Progenitor cell of endocrine pancreas (in vitro differentiated cells): ENCODE data around the gene PSMB10. TPM values are rescaled to one million over a fixed set of nuclear protein-coding genes. Genes with fewer than 3 reads are reported as not detected.

Source experiments
- DNase-seq: peaks from one replicate; pipeline ENCODE4 v3.0.0; 2021; ENCODE audit warnings: low spot score; ENCODE audit not compliant: unreplicated experiment
- H3K27ac Mint-ChIP-seq: 2 replicates; pipeline ENCODE4 v1.8.0; 2021; ENCODE audit warnings: mild to moderate bottlenecking, moderate library complexity, mixed read lengths
- H3K27me3 Mint-ChIP-seq: 2 replicates; pipeline ENCODE4 v1.8.0; 2021; ENCODE audit warnings: mixed read lengths
- H3K36me3 Mint-ChIP-seq: 2 replicates; pipeline ENCODE4 v1.8.0; 2022; ENCODE audit warnings: mixed read lengths; ENCODE audit not compliant: insufficient read depth
- H3K4me1 Mint-ChIP-seq: 2 replicates; pipeline ENCODE4 v1.8.0; 2021; ENCODE audit warnings: low read depth, mixed read lengths
- H3K4me3 Mint-ChIP-seq: 2 replicates; pipeline ENCODE4 v1.8.0; 2021; ENCODE audit warnings: low read depth, mild to moderate bottlenecking, moderate library complexity, mixed read lengths
- H3K9me3 Mint-ChIP-seq: 2 replicates; pipeline ENCODE4 v1.8.0; 2021; ENCODE audit warnings: low read depth, mixed read lengths
- CTCF ChIP-seq: fragments of 200-600 bp; sonication (generic); IDR thresholded peaks from one replicate; pipeline ENCODE4 v1.5.0; 2021; ENCODE audit warnings: antibody characterized with exemption, mild to moderate bottlenecking; ENCODE audit not compliant: unreplicated experiment
- total RNA-seq: library from RNA; stranded (reverse); gene quantifications from 2 replicates; pipeline ENCODE4 v1.2.1, GENCODE V29; 2021

The PSMB10 gene
- total RNA-seq, 1 donor from 2014 or later, result 9.8 TPM

GRCh38 chr16:67924140-67924906 lies 12.3 kb downstream of the PSMB10 start:
- Mint-ChIP-seq H3K36me3 (peaks cover 3% of the 10 kb centered on the region), H3K27ac (peak overlapping the region; percentile 76), H3K27me3 (no peaks in the 10 kb centered on the region), H3K9me3 (no peaks in the 10 kb centered on the region), H3K4me3 (no peak overlapping the region), H3K4me1 (no peaks in the 10 kb centered on the region)
- no peak for DNase-seq
- TF ChIP-seq CTCF, result no peak

GRCh38 chr16:67923414-67924116 lies 13.1 kb downstream of the PSMB10 start:
- Mint-ChIP-seq H3K4me3 (no peak overlapping the region), H3K9me3 (no peaks in the 10 kb centered on the region), H3K27me3 (no peaks in the 10 kb centered on the region), H3K36me3 (peaks cover 3% of the 10 kb centered on the region), H3K4me1 (no peaks in the 10 kb centered on the region), H3K27ac (no peak overlapping the region)
- DNase-seq, result no peak
- no peak for TF ChIP-seq CTCF

GRCh38 chr16:67922740-67923139 lies 13.9 kb downstream of the PSMB10 start:
- Mint-ChIP-seq H3K27me3 (no peaks in the 10 kb centered on the region), H3K4me1 (no peaks in the 10 kb centered on the region), H3K4me3 (no peak overlapping the region), H3K27ac (no peak overlapping the region), H3K36me3 (peaks cover 2% of the 10 kb centered on the region), H3K9me3 (no peaks in the 10 kb centered on the region)
- DNase-seq, result no peak
- TF ChIP-seq CTCF, result no peak

- no peak for TF ChIP-seq CTCF
- Mint-ChIP-seq H3K9me3 (no peaks in the 10 kb centered on the region), H3K27ac (no peak overlapping the region), H3K4me3 (no peak overlapping the region), H3K4me1 (no peaks in the 10 kb centered on the region), H3K36me3 (peaks cover 3% of the 10 kb centered on the region), H3K27me3 (no peaks in the 10 kb centered on the region)
- no peak for DNase-seq
These were observed 14.4 kb downstream of the PSMB10 start for GRCh38 chr16:67922221-67922620.

- peaks cover 3% of the 10 kb centered on the region for H3K4me1 Mint-ChIP-seq
- TF ChIP-seq CTCF, result no peak
- H3K36me3 Mint-ChIP-seq, result peaks cover 3% of the 10 kb centered on the region
- H3K4me3 Mint-ChIP-seq, result no peak overlapping the region
- H3K27me3 Mint-ChIP-seq, result no peaks in the 10 kb centered on the region
- peak overlapping the region; percentile 71 for H3K27ac Mint-ChIP-seq
- no peak for DNase-seq
- H3K9me3 Mint-ChIP-seq, result no peaks in the 10 kb centered on the region
These were observed 16.9 kb downstream of the PSMB10 start for GRCh38 chr16:67919622-67920221.
